ENCODE data around the gene PSME4. TPM values are rescaled to one million over a fixed set of nuclear protein-coding genes. Genes with fewer than 3 reads are reported as not detected.

The PSME4 gene
- total and polyA plus RNA-seq, 3 donors from 2014 or later: 104 to 144 (median 142) TPM

- no peak for DNase-seq
- H3K27me3 ChIP-seq: no peaks in the 10 kb centered on the region
- no peaks in the 10 kb centered on the region for H3K36me3 ChIP-seq (ENCODE audit: low read depth, missing control alignments)
- 89 to 97% methylated on average over 2 of the region's 2 CpGs for WGBS, 2 donors
- no peak overlapping the region for H3K4me3 ChIP-seq
- no peak for TF ChIP-seq CTCF (IDR thresholded peaks at IDR 0.05)
- TF ChIP-seq POLR2A (IDR thresholded peaks at IDR 0.05): no peak
- intact Hi-C loops (cut with DNase I; ENCODE audit: low total_unique reads): no loop called here
- H3K9me3 ChIP-seq: no peaks in the 10 kb centered on the region
- H3K4me1 ChIP-seq: no peaks in the 10 kb centered on the region
- H3K27ac ChIP-seq: no peak overlapping the region
Observed at GRCh38 chr2:53881360-53881759, 89.4 kb downstream of the PSME4 start.

GRCh38 chr2:53880756-53881155, 90.0 kb downstream of the PSME4 start:
- DNase-seq: no peak
- intact Hi-C loops (cut with DNase I; ENCODE audit: low total_unique reads): no loop called here
- H3K27me3 ChIP-seq: no peaks in the 10 kb centered on the region
- no peaks in the 10 kb centered on the region for H3K4me1 ChIP-seq
- no peak overlapping the region for H3K27ac ChIP-seq
- no peak overlapping the region for H3K4me3 ChIP-seq
- TF ChIP-seq CTCF (IDR thresholded peaks at IDR 0.05): no peak
- TF ChIP-seq POLR2A (IDR thresholded peaks at IDR 0.05): no peak
- no peaks in the 10 kb centered on the region for H3K36me3 ChIP-seq (ENCODE audit: low read depth, missing control alignments)
- 91 to 94% methylated on average over 3 of the region's 3 CpGs for WGBS, 2 donors
- no peaks in the 10 kb centered on the region for H3K9me3 ChIP-seq

- TF ChIP-seq CTCF (IDR thresholded peaks at IDR 0.05) (no peak), POLR2A (IDR thresholded peaks at IDR 0.05) (no peak)
- intact Hi-C loops (cut with DNase I; ENCODE audit: low total_unique reads): no loop called here
- 59 to 86% methylated on average over 2 of the region's 2 CpGs for WGBS, 2 donors
- DNase-seq: no peak
- no peak overlapping the region for H3K4me3 ChIP-seq
- H3K9me3 ChIP-seq: no peaks in the 10 kb centered on the region
- no peak overlapping the region for H3K27ac ChIP-seq
- H3K27me3 ChIP-seq: no peaks in the 10 kb centered on the region
- H3K4me1 ChIP-seq: no peaks in the 10 kb centered on the region
- no peaks in the 10 kb centered on the region for H3K36me3 ChIP-seq (ENCODE audit: low read depth, missing control alignments)
Observed at GRCh38 chr2:53877556-53877955, 93.2 kb downstream of the PSME4 start.

GRCh38 chr2:53877112-53877511, 93.7 kb downstream of the PSME4 start:
- H3K9me3 ChIP-seq: no peaks in the 10 kb centered on the region
- no peak for DNase-seq
- no peaks in the 10 kb centered on the region for H3K4me1 ChIP-seq
- intact Hi-C loops (cut with DNase I; ENCODE audit: low total_unique reads): no loop called here
- no peak overlapping the region for H3K4me3 ChIP-seq
- TF ChIP-seq POLR2A (IDR thresholded peaks at IDR 0.05): no peak
- TF ChIP-seq CTCF (IDR thresholded peaks at IDR 0.05): no peak
- H3K27ac ChIP-seq: no peak overlapping the region
- 0 to 47% methylated on average over 1 of the region's 1 CpG for WGBS, 2 donors
- no peaks in the 10 kb centered on the region for H3K36me3 ChIP-seq (ENCODE audit: low read depth, missing control alignments)
- H3K27me3 ChIP-seq: no peaks in the 10 kb centered on the region

- no peaks in the 10 kb centered on the region for H3K36me3 ChIP-seq (ENCODE audit: low read depth, missing control alignments)
- TF ChIP-seq CTCF (IDR thresholded peaks at IDR 0.05) (no peak), POLR2A (IDR thresholded peaks at IDR 0.05) (no peak)
- H3K4me3 ChIP-seq: no peak overlapping the region
- H3K4me1 ChIP-seq: no peaks in the 10 kb centered on the region
- intact Hi-C loops (cut with DNase I; ENCODE audit: low total_unique reads): no loop called here
- 96% methylated on average over 7 of the region's 7 CpGs for WGBS, 2 donors
- H3K27me3 ChIP-seq: no peaks in the 10 kb centered on the region
- no peak for DNase-seq
- H3K9me3 ChIP-seq: no peaks in the 10 kb centered on the region
- H3K27ac ChIP-seq: no peak overlapping the region
Observed at GRCh38 chr2:53874401-53874950, 96.3 kb downstream of the PSME4 start.

All from testis (tissue), 3 donors.